ENCODE results near the gene CACNA1C. TPM values are rescaled to one million over a fixed set of nuclear protein-coding genes. Genes with fewer than 3 reads are reported as not detected.

CACNA1C gene
- total and polyA plus RNA-seq, 10 of the 15 experiments (the other 5 are each of a cell fraction or from before 2014, with no cell fraction given): under 0.01 to 0.15 (median 0.09) TPM; not detected in 5

DNA sequence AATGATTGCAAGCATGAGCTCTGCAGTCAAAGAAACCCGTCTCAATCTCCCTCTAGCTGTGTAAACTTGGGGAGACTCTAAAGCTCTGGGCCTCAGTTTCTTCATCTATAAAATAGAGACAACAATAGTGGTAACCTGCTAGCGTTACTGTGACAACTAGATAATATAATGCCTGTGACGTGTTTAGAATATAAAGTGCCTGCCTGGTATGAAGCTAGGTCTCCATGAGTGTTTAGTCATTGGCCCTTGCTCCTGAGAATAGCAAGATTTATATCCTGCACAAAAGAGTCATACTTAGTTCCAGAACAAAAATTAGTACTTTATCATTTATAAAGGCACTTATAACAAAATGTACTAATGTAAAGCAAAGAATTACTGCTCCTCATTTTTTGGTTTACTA lies 39.7 kb upstream of the CACNA1C start:
- WGBS (ENCODE audit: insufficient coverage, insufficient replicate concordance, low lambda C conversion rate, missing lambda C conversion rate): 54% methylated on average over 3 of the region's 3 CpGs
- no TSS peak for BruUV-seq (replicated peaks)
- intact Hi-C loops (cut with micrococcal nuclease; ENCODE audit: unreplicated experiment) (no loop called here), in situ Hi-C loops (cut with MboI) (no loop called here)
- ATAC-seq (no peak), DNase-seq (ENCODE audit: low read depth, low spot score) (no peak), FAIRE-seq (no peak)
- Histone ChIP-seq H4K20me1 (ENCODE audit: control insufficient read depth, insufficient read depth) (no peaks in the 10 kb centered on the region), H3K9me3 (replicated peaks; ENCODE audit: control insufficient read depth, insufficient read depth, low read length) (no peaks in the 10 kb centered on the region), H3K36me3 (ENCODE audit: control insufficient read depth in 2 of 2, insufficient read depth in 2 of 2, low read length in 1 of 2) (no peaks in the 10 kb centered on the region), H3K4me1 (ENCODE audit: control insufficient read depth, insufficient read depth, low read length) (no peaks in the 10 kb centered on the region; the same call in 1 of the 2 replicates), H2AFZ (ENCODE audit: control insufficient read depth, low read depth, low read length) (no peak overlapping the region), H3K79me2 (ENCODE audit: control insufficient read depth, insufficient read depth, low read length) (no peaks in the 10 kb centered on the region), H3K4me2 (ENCODE audit: control insufficient read depth, insufficient read depth) (no peak overlapping the region), H3K9ac (ENCODE audit: control insufficient read depth, insufficient read depth, low read length) (no peak overlapping the region), H3K27me3 (replicated peaks in 1 of 2; ENCODE audit: control insufficient read depth in 2 of 2, insufficient read depth in 2 of 2, low read length in 1 of 2) (no peaks in the 10 kb centered on the region), H3K4me3 (no peak overlapping the region), H3K27ac (ENCODE audit: control insufficient read depth, insufficient read depth) (no peak overlapping the region)
- RAD21 ChIA-PET (ENCODE audit: unreplicated experiment): interaction anchor here (0.6 kb wide), 1 partner anchor 610 kb away, joined by 3 read pairs; no protein-coding TSS in a partner anchor
- SMC1A ChIA-PET (ENCODE audit: uncharacterized antibody, unreplicated experiment): interaction anchor here (0.9 kb wide), 1 partner anchor 359 kb away, joined by 3 read pairs; no protein-coding TSS in a partner anchor
- POLR2A ChIA-PET: no interaction called here
- CTCF ChIA-PET: interaction anchor here (0.6 to 1.4 kb wide), 3 partner anchors 8 to 1610 kb away, joined by 3 to 4 read pairs (median 4); no protein-coding TSS in a partner anchor
- TF ChIP-seq HCFC1 (IDR thresholded peaks at IDR 0.05; ENCODE audit: low read length): no peak
- no peak for TF ChIP-seq EGR1 (IDR thresholded peaks at IDR 0.05; ENCODE audit: borderline replicate concordance in 1 of 2, low read depth in 2 of 2, low read length in 2 of 2)
- no peak for TF ChIP-seq EP300 (IDR thresholded peaks at IDR 0.05; ENCODE audit: borderline replicate concordance in 1 of 2, control insufficient read depth in 1 of 2, low read depth in 2 of 2, low read length in 2 of 2)
- no peak for TF ChIP-seq ATF7 (IDR thresholded peaks at IDR 0.05; ENCODE audit: low read depth)
- no peak for TF ChIP-seq MTA3 (IDR thresholded peaks at IDR 0.05; ENCODE audit: borderline replicate concordance, low read length)
- no peak for TF ChIP-seq TBL1XR1 (IDR thresholded peaks at IDR 0.05; ENCODE audit: low read depth, low read length)
- TF ChIP-seq, protein P1, sequence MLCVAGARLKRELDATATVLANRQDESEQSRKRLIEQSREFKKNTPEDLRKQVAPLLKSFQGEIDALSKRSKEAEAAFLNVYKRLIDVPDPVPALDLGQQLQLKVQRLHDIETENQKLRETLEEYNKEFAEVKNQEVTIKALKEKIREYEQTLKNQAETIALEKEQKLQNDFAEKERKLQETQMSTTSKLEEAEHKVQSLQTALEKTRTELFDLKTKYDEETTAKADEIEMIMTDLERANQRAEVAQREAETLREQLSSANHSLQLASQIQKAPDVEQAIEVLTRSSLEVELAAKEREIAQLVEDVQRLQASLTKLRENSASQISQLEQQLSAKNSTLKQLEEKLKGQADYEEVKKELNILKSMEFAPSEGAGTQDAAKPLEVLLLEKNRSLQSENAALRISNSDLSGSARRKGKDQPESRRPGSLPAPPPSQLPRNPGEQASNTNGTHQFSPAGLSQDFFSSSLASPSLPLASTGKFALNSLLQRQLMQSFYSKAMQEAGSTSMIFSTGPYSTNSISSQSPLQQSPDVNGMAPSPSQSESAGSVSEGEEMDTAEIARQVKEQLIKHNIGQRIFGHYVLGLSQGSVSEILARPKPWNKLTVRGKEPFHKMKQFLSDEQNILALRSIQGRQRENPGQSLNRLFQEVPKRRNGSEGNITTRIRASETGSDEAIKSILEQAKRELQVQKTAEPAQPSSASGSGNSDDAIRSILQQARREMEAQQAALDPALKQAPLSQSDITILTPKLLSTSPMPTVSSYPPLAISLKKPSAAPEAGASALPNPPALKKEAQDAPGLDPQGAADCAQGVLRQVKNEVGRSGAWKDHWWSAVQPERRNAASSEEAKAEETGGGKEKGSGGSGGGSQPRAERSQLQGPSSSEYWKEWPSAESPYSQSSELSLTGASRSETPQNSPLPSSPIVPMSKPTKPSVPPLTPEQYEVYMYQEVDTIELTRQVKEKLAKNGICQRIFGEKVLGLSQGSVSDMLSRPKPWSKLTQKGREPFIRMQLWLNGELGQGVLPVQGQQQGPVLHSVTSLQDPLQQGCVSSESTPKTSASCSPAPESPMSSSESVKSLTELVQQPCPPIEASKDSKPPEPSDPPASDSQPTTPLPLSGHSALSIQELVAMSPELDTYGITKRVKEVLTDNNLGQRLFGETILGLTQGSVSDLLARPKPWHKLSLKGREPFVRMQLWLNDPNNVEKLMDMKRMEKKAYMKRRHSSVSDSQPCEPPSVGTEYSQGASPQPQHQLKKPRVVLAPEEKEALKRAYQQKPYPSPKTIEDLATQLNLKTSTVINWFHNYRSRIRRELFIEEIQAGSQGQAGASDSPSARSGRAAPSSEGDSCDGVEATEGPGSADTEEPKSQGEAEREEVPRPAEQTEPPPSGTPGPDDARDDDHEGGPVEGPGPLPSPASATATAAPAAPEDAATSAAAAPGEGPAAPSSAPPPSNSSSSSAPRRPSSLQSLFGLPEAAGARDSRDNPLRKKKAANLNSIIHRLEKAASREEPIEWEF (IDR thresholded peaks at IDR 0.05; ENCODE audit: insufficient replicate concordance, low read depth, low read length): no peak
- TF ChIP-seq CHD2 (IDR thresholded peaks at IDR 0.05; ENCODE audit: borderline replicate concordance, low read depth, low read length): no peak
- TF ChIP-seq MXI1 (IDR thresholded peaks at IDR 0.05; ENCODE audit: low read depth, low read length): no peak
- TF ChIP-seq SIN3A (IDR thresholded peaks at IDR 0.05; ENCODE audit: low read depth, low read length): no peak
- TF ChIP-seq, protein P2, sequence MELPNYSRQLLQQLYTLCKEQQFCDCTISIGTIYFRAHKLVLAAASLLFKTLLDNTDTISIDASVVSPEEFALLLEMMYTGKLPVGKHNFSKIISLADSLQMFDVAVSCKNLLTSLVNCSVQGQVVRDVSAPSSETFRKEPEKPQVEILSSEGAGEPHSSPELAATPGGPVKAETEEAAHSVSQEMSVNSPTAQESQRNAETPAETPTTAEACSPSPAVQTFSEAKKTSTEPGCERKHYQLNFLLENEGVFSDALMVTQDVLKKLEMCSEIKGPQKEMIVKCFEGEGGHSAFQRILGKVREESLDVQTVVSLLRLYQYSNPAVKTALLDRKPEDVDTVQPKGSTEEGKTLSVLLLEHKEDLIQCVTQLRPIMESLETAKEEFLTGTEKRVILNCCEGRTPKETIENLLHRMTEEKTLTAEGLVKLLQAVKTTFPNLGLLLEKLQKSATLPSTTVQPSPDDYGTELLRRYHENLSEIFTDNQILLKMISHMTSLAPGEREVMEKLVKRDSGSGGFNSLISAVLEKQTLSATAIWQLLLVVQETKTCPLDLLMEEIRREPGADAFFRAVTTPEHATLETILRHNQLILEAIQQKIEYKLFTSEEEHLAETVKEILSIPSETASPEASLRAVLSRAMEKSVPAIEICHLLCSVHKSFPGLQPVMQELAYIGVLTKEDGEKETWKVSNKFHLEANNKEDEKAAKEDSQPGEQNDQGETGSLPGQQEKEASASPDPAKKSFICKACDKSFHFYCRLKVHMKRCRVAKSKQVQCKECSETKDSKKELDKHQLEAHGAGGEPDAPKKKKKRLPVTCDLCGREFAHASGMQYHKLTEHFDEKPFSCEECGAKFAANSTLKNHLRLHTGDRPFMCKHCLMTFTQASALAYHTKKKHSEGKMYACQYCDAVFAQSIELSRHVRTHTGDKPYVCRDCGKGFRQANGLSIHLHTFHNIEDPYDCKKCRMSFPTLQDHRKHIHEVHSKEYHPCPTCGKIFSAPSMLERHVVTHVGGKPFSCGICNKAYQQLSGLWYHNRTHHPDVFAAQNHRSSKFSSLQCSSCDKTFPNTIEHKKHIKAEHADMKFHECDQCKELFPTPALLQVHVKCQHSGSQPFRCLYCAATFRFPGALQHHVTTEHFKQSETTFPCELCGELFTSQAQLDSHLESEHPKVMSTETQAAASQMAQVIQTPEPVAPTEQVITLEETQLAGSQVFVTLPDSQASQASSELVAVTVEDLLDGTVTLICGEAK (IDR thresholded peaks at IDR 0.05; ENCODE audit: borderline replicate concordance): no peak
- TF ChIP-seq SREBF2 (IDR thresholded peaks at IDR 0.05; ENCODE audit: low read length): no peak

All from GM12878 (cell line).